HEK293 (cell line): ENCODE results near the gene HDAC8.

Experiments
- MEIS1 ChIP-seq: sonication (generic); formaldehyde crosslinking; IDR thresholded peaks from 2 replicates; pipeline ENCODE4 v1.8.1; 2022; ENCODE audit warnings: missing genetic modification reagents, mild to moderate bottlenecking, borderline replicate concordance
- PATZ1 ChIP-seq: fragments of 450-650 bp; formaldehyde crosslinking; IDR thresholded peaks from 2 replicates; pipeline ENCODE4 v1.5.1; 2016; ENCODE audit warnings: missing biosample characterization, missing genetic modification characterization
- ZFP41 ChIP-seq: fragments of 450-650 bp; formaldehyde crosslinking; IDR thresholded peaks from 2 replicates; pipeline ENCODE4 v1.5.1; 2016; ENCODE audit warnings: missing biosample characterization, missing genetic modification characterization, borderline replicate concordance
- ZNF274 ChIP-seq, 2 experiments: fragments of 200-500 bp in 1 of 2; fragments of 450-650 bp in 1 of 2; sonication (Bioruptor generic) in 1 of 2; formaldehyde crosslinking in 1 of 2; IDR thresholded peaks; 2 replicates each; pipeline versions ENCODE4 v1.5.1 to v1.6.1; 2014 to 2016; ENCODE audit warnings: borderline replicate concordance in 1 of 2, inconsistent platforms in 1 of 2, low read length in 1 of 2, missing biosample characterization in 1 of 2, missing genetic modification characterization in 1 of 2
- ZNF670 ChIP-seq: fragments of 450-650 bp; formaldehyde crosslinking; IDR thresholded peaks from 2 replicates; pipeline ENCODE4 v1.5.1; 2016; ENCODE audit warnings: missing biosample characterization, missing genetic modification characterization, low read depth
- TF ChIP-seq, protein P1 (sequence below): fragments of 450-650 bp; formaldehyde crosslinking; IDR thresholded peaks from 2 replicates; pipeline ENCODE4 v1.5.1; 2016; ENCODE audit warnings: missing biosample characterization, missing genetic modification characterization
- TF ChIP-seq, protein P2 (sequence below): fragments of 450-650 bp; formaldehyde crosslinking; IDR thresholded peaks from 2 replicates; pipeline ENCODE4 v1.5.1; 2016; ENCODE audit warnings: missing biosample characterization, missing genetic modification characterization

GRCh38 chrX:72569786-72570185 is 2.9 kb downstream of the HDAC8 start:
- TF ChIP-seq, protein P1, sequence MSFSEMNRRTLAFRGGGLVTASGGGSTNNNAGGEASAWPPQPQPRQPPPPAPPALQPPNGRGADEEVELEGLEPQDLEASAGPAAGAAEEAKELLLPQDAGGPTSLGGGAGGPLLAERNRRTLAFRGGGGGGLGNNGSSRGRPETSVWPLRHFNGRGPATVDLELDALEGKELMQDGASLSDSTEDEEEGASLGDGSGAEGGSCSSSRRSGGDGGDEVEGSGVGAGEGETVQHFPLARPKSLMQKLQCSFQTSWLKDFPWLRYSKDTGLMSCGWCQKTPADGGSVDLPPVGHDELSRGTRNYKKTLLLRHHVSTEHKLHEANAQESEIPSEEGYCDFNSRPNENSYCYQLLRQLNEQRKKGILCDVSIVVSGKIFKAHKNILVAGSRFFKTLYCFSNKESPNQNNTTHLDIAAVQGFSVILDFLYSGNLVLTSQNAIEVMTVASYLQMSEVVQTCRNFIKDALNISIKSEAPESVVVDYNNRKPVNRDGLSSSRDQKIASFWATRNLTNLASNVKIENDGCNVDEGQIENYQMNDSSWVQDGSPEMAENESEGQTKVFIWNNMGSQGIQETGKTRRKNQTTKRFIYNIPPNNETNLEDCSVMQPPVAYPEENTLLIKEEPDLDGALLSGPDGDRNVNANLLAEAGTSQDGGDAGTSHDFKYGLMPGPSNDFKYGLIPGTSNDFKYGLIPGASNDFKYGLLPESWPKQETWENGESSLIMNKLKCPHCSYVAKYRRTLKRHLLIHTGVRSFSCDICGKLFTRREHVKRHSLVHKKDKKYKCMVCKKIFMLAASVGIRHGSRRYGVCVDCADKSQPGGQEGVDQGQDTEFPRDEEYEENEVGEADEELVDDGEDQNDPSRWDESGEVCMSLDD (tag by site-specific recombination) = no peak
- TF ChIP-seq, protein P2, sequence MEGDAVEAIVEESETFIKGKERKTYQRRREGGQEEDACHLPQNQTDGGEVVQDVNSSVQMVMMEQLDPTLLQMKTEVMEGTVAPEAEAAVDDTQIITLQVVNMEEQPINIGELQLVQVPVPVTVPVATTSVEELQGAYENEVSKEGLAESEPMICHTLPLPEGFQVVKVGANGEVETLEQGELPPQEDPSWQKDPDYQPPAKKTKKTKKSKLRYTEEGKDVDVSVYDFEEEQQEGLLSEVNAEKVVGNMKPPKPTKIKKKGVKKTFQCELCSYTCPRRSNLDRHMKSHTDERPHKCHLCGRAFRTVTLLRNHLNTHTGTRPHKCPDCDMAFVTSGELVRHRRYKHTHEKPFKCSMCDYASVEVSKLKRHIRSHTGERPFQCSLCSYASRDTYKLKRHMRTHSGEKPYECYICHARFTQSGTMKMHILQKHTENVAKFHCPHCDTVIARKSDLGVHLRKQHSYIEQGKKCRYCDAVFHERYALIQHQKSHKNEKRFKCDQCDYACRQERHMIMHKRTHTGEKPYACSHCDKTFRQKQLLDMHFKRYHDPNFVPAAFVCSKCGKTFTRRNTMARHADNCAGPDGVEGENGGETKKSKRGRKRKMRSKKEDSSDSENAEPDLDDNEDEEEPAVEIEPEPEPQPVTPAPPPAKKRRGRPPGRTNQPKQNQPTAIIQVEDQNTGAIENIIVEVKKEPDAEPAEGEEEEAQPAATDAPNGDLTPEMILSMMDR (tag by site-specific recombination) = no peak
- TF ChIP-seq MEIS1 (CRISPR knock-in tag) (no peak), ZNF670 (no peak), ZNF274 (IDR thresholded peaks at IDR 0.05; ENCODE audit: low read length) (no peak), ZNF274 (tag by site-specific recombination; IDR thresholded peaks at IDR 0.05; ENCODE audit: borderline replicate concordance) (no peak), ZFP41 (tag by site-specific recombination) (no peak), PATZ1 (tag by site-specific recombination) (no peak)
